Measurements from ENCODE around the gene ADIG.

Gene ADIG

GRCh38 chr20:38557174-38557573, 23.8 kb upstream of the ADIG start:
- H3K27ac ChIP-seq, result no peak overlapping the region
- no peak overlapping the region for H3K4me3 ChIP-seq
- DNase-seq (ENCODE audit: low spot score), result no peak
- no peak for TF ChIP-seq CTCF (IDR thresholded peaks at IDR 0.05)

- no peak overlapping the region for H3K4me3 ChIP-seq
- DNase-seq (ENCODE audit: low spot score), result no peak
- no peak overlapping the region for H3K27ac ChIP-seq
- TF ChIP-seq CTCF (IDR thresholded peaks at IDR 0.05), result no peak
Observed at GRCh38 chr20:38558596-38559360, 22.2 kb upstream of the ADIG start.

- Histone ChIP-seq H3K4me3 (no peak overlapping the region), H3K27ac (no peak overlapping the region)
- DNase-seq (ENCODE audit: low spot score), result no peak
- no peak for TF ChIP-seq CTCF (IDR thresholded peaks at IDR 0.05)
Observed at GRCh38 chr20:38559764-38560163, 21.2 kb upstream of the ADIG start.

- TF ChIP-seq CTCF (IDR thresholded peaks at IDR 0.05), result no peak
- Histone ChIP-seq H3K27ac (no peak overlapping the region), H3K4me3 (no peak overlapping the region)
- DNase-seq (ENCODE audit: low spot score), result no peak
Observed at GRCh38 chr20:38563802-38564431, 17.1 kb upstream of the ADIG start.

- DNase-seq (ENCODE audit: low spot score), result no peak
- H3K4me3 ChIP-seq, result no peak overlapping the region
- no peak overlapping the region for H3K27ac ChIP-seq
- TF ChIP-seq CTCF (IDR thresholded peaks at IDR 0.05), result no peak
Observed at GRCh38 chr20:38564680-38565079, 16.3 kb upstream of the ADIG start.

- Histone ChIP-seq H3K27ac (no peak overlapping the region), H3K4me3 (no peak overlapping the region)
- no peak for TF ChIP-seq CTCF (IDR thresholded peaks at IDR 0.05)
- no peak for DNase-seq (ENCODE audit: low spot score)
Observed at GRCh38 chr20:38566036-38566598, 14.9 kb upstream of the ADIG start.
